Activated naive CD8-positive, alpha-beta T cell treated with anti-CD3 and anti-CD28 coated beads, Interleukin-2, amount 50 U/mL, for 24 hours (primary cell): ENCODE data around the gene PAPSS1.
A peak's percentile ranks its signal among the peaks of the same experiment; 100 is the strongest.
"Not testable (repeated sequence)": the region's sequence is repeated elsewhere in the genome, so short reads cannot be mapped to it uniquely, and the experiment has no call there.

ENCODE experiments used
- ATAC-seq: fragments of 150-1000 bp; cut with Tn5 transposase; one replicate; pipeline ENCODE4 v1.10.0; 2021
- DNase-seq: peaks from one replicate; pipeline ENCODE4 v3.0.0; 2021
- H3K27ac Mint-ChIP-seq: one replicate; pipeline ENCODE4 v1.8.0; 2021; ENCODE audit warnings: mild to moderate bottlenecking, mixed read lengths
- H3K27me3 Mint-ChIP-seq: one replicate; pipeline ENCODE4 v1.8.0; 2021; ENCODE audit warnings: mixed read lengths
- H3K36me3 Mint-ChIP-seq: one replicate; pipeline ENCODE4 v1.8.0; 2021; ENCODE audit warnings: low read depth, mixed read lengths
- H3K4me1 Mint-ChIP-seq: one replicate; pipeline ENCODE4 v1.8.0; 2021; ENCODE audit warnings: mixed read lengths
- H3K4me3 Mint-ChIP-seq: one replicate; pipeline ENCODE4 v1.8.0; 2021; ENCODE audit warnings: mild to moderate bottlenecking, moderate library complexity, mixed read lengths
- H3K9me3 Mint-ChIP-seq: one replicate; pipeline ENCODE4 v1.8.0; 2021; ENCODE audit warnings: mixed read lengths

The PAPSS1 gene

GRCh38 chr4:107737450-107737849 is 17.4 kb upstream of the PAPSS1 start:
- ATAC-seq = no peak

GRCh38 chr4:107736924-107737448 is 17.0 kb upstream of the PAPSS1 start:
- no peak overlapping the region for H3K27ac Mint-ChIP-seq
- DNase-seq (peak; percentile 50), ATAC-seq (peak; percentile 75)
- no peaks in the 10 kb centered on the region for H3K9me3 Mint-ChIP-seq
- no peaks in the 10 kb centered on the region for H3K27me3 Mint-ChIP-seq
- H3K4me1 Mint-ChIP-seq = peaks cover 1% of the 10 kb centered on the region
- H3K4me3 Mint-ChIP-seq = no peak overlapping the region
- H3K36me3 Mint-ChIP-seq = no peaks in the 10 kb centered on the region

More at GRCh38 chr4:107737450-107737849, 17.4 kb upstream of the PAPSS1 start:
- no peak overlapping the region for H3K4me3 Mint-ChIP-seq
- H3K9me3 Mint-ChIP-seq = no peaks in the 10 kb centered on the region
- no peaks in the 10 kb centered on the region for H3K4me1 Mint-ChIP-seq
- no peaks in the 10 kb centered on the region for H3K27me3 Mint-ChIP-seq
- no peaks in the 10 kb centered on the region for H3K36me3 Mint-ChIP-seq
- no peak overlapping the region for H3K27ac Mint-ChIP-seq
- DNase-seq = no peak

GRCh38 chr4:107736037-107736436 is 16.0 kb upstream of the PAPSS1 start:
- Mint-ChIP-seq H3K4me1 (peaks cover 5% of the 10 kb centered on the region), H3K27me3 (no peaks in the 10 kb centered on the region), H3K27ac (no peak overlapping the region), H3K9me3 (no peaks in the 10 kb centered on the region), H3K36me3 (no peaks in the 10 kb centered on the region), H3K4me3 (no peak overlapping the region)
- DNase-seq (no peak), ATAC-seq (no peak)

GRCh38 chr4:107734120-107734519 is 14.1 kb upstream of the PAPSS1 start:
- Mint-ChIP-seq H3K27ac (peak overlapping the region; percentile 19), H3K4me3 (no peak overlapping the region), H3K9me3 (no peaks in the 10 kb centered on the region), H3K36me3 (no peaks in the 10 kb centered on the region), H3K4me1 (peaks cover 5% of the 10 kb centered on the region), H3K27me3 (no peaks in the 10 kb centered on the region)
- no peak for ATAC-seq
- DNase-seq = no peak

- H3K27ac Mint-ChIP-seq = no peak overlapping the region
- no peaks in the 10 kb centered on the region for H3K36me3 Mint-ChIP-seq
- DNase-seq = no peak
- H3K4me1 Mint-ChIP-seq = peaks cover 5% of the 10 kb centered on the region
- H3K9me3 Mint-ChIP-seq = no peaks in the 10 kb centered on the region
- no peaks in the 10 kb centered on the region for H3K27me3 Mint-ChIP-seq
- H3K4me3 Mint-ChIP-seq = no peak overlapping the region
- ATAC-seq = no peak
Measured at GRCh38 chr4:107733431-107733925, 13.4 kb upstream of the PAPSS1 start.

GRCh38 chr4:107729050-107729449 is 9.0 kb upstream of the PAPSS1 start:
- not testable (repeated sequence) for H3K36me3 Mint-ChIP-seq, H3K27me3 Mint-ChIP-seq, H3K9me3 Mint-ChIP-seq, H3K27ac Mint-ChIP-seq, H3K4me1 Mint-ChIP-seq, H3K4me3 Mint-ChIP-seq, DNase-seq, ATAC-seq

- not testable (repeated sequence) for DNase-seq, H3K4me1 Mint-ChIP-seq, H3K27me3 Mint-ChIP-seq, H3K9me3 Mint-ChIP-seq, H3K4me3 Mint-ChIP-seq, H3K27ac Mint-ChIP-seq, ATAC-seq, H3K36me3 Mint-ChIP-seq
Measured at GRCh38 chr4:107726131-107726925, 6.3 kb upstream of the PAPSS1 start.

- ATAC-seq = no peak
- no peaks in the 10 kb centered on the region for H3K9me3 Mint-ChIP-seq
- H3K27me3 Mint-ChIP-seq = no peaks in the 10 kb centered on the region
- no peak overlapping the region for H3K27ac Mint-ChIP-seq
- no peak for DNase-seq
- no peaks in the 10 kb centered on the region for H3K36me3 Mint-ChIP-seq
- peaks cover 12% of the 10 kb centered on the region for H3K4me1 Mint-ChIP-seq
- H3K4me3 Mint-ChIP-seq = no peak overlapping the region
Measured at GRCh38 chr4:107725281-107725859, 5.3 kb upstream of the PAPSS1 start.

- H3K4me1 Mint-ChIP-seq = peaks cover 25% of the 10 kb centered on the region
- not testable (repeated sequence) for H3K4me3 Mint-ChIP-seq, ATAC-seq, DNase-seq, H3K9me3 Mint-ChIP-seq, H3K36me3 Mint-ChIP-seq, H3K27me3 Mint-ChIP-seq, H3K27ac Mint-ChIP-seq
Measured at GRCh38 chr4:107723331-107723730, 3.3 kb upstream of the PAPSS1 start.

GRCh38 chr4:107721436-107722100 is 1.5 kb upstream of the PAPSS1 start:
- no peak for ATAC-seq
- Mint-ChIP-seq H3K9me3 (no peaks in the 10 kb centered on the region), H3K36me3 (peaks cover 4% of the 10 kb centered on the region), H3K4me1 (peaks cover 33% of the 10 kb centered on the region), H3K27me3 (no peaks in the 10 kb centered on the region), H3K4me3 (peak overlapping the region; percentile 90), H3K27ac (peak overlapping the region; percentile 87)
- peak; percentile 58 for DNase-seq

GRCh38 chr4:107719207-107719921 is 670 bp downstream of the PAPSS1 start:
- Mint-ChIP-seq H3K9me3 (no peaks in the 10 kb centered on the region), H3K27me3 (no peaks in the 10 kb centered on the region), H3K4me3 (peak overlapping the region; percentile 90), H3K4me1 (peaks cover 33% of the 10 kb centered on the region), H3K27ac (peak overlapping the region; percentile 86), H3K36me3 (peaks cover 4% of the 10 kb centered on the region)
- ATAC-seq (peak; percentile 2), DNase-seq (no peak)

GRCh38 chr4:107718351-107718965 is 1.6 kb downstream of the PAPSS1 start:
- peaks cover 33% of the 10 kb centered on the region for H3K4me1 Mint-ChIP-seq

GRCh38 chr4:107714256-107714655 is 5.8 kb downstream of the PAPSS1 start:
- DNase-seq = no peak
- no peak for ATAC-seq
- H3K4me3 Mint-ChIP-seq = no peak overlapping the region
- H3K27ac Mint-ChIP-seq = no peak overlapping the region
- peaks cover 39% of the 10 kb centered on the region for H3K4me1 Mint-ChIP-seq
- no peaks in the 10 kb centered on the region for H3K27me3 Mint-ChIP-seq
- H3K36me3 Mint-ChIP-seq = peaks cover 13% of the 10 kb centered on the region
- H3K9me3 Mint-ChIP-seq = peaks cover 8% of the 10 kb centered on the region

More at GRCh38 chr4:107718351-107718965, 1.6 kb downstream of the PAPSS1 start:
- Mint-ChIP-seq H3K4me3 (peak overlapping the region; percentile 90), H3K27ac (no peak overlapping the region), H3K9me3 (no peaks in the 10 kb centered on the region), H3K36me3 (peaks cover 6% of the 10 kb centered on the region), H3K27me3 (no peaks in the 10 kb centered on the region)
- ATAC-seq (no peak), DNase-seq (no peak)

GRCh38 chr4:107712236-107712635 is 7.8 kb downstream of the PAPSS1 start:
- peaks cover 15% of the 10 kb centered on the region for H3K9me3 Mint-ChIP-seq
- H3K27me3 Mint-ChIP-seq = no peaks in the 10 kb centered on the region
- H3K27ac Mint-ChIP-seq = no peak overlapping the region
- DNase-seq = no peak
- H3K36me3 Mint-ChIP-seq = peaks cover 13% of the 10 kb centered on the region
- H3K4me1 Mint-ChIP-seq = peaks cover 22% of the 10 kb centered on the region
- no peak overlapping the region for H3K4me3 Mint-ChIP-seq
- no peak for ATAC-seq
